NCI-H2171 treated with DMSO at 0.1 percent for 48 hours (cell line): ENCODE measurements around the gene ADAMTS2.

Experiments used
- DNase-seq: peaks from one replicate; lab custom pipeline; 2025; lab: John Stamatoyannopoulos, UW

Gene ADAMTS2

DNA sequence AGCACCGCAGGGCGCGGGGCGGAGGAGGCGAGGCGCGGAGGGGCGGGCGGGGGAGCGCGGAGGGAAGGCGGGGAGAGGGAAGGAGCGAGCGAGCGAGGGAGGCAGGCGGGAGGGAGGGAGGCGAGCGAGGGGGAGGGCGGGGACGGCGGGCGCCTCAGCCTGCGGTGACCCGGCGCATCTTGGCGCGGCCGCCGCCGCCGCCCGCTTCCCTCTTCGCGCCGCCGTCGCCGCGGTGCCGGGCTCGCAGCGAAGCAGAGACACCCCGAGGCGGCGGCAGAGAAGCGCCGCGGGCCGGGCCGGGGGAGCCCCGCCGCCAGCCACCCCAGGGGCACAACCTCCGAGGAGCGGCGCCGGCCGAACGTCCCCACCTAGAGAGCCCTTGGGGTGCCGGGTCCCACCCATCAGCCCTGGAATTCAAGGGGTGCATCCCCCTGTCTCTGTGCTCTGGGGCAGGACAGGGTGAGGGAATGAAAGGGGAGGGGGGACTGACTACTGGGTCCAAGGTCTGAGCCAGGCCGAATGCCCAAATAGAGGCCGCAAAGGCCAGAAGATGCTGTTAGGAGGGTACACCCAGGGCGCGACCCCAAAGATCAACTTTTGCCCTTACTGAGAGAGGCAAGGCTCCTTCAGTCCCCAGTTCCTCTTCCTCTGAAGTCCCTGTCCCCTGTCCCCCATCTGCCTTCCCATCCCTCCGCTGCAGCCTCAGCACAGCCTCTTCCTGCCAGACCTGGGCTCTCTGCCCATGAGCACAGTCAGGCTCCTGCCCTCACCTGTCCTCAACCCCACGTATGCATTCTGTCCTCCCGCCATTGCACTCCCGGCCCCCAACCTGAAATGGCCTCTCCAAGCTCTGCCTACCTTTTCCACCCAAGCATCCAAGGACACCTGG is at the start of gene ADAMTS2:
TSS of gene ADAMTS2 (minus strand) at position 29 of the 889 bp plus-strand sequence. CDS start 133 bp downstream, outside the sequence.
- DNase-seq = peak; percentile 33

DNA sequence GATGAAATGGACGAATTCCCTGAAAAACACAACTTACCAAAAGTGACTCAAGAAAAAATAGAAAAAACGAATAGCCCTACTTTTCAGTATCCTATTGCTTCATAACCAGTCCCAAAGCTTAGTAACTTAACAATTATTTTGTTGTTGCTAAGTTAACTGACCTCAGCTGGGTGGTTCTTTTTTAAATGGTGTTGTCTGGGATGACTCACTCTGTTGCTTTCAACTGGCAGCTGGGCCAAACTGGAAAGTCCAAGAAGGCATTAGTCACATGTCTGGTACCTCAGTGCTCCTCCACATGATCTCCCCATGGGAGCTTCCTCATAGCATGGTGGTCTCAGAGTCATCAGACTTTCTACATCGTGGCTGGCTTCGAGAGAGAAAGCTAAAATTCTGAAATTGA is 47.8 kb upstream of the ADAMTS2 start:
- DNase-seq = no peak

DNA sequence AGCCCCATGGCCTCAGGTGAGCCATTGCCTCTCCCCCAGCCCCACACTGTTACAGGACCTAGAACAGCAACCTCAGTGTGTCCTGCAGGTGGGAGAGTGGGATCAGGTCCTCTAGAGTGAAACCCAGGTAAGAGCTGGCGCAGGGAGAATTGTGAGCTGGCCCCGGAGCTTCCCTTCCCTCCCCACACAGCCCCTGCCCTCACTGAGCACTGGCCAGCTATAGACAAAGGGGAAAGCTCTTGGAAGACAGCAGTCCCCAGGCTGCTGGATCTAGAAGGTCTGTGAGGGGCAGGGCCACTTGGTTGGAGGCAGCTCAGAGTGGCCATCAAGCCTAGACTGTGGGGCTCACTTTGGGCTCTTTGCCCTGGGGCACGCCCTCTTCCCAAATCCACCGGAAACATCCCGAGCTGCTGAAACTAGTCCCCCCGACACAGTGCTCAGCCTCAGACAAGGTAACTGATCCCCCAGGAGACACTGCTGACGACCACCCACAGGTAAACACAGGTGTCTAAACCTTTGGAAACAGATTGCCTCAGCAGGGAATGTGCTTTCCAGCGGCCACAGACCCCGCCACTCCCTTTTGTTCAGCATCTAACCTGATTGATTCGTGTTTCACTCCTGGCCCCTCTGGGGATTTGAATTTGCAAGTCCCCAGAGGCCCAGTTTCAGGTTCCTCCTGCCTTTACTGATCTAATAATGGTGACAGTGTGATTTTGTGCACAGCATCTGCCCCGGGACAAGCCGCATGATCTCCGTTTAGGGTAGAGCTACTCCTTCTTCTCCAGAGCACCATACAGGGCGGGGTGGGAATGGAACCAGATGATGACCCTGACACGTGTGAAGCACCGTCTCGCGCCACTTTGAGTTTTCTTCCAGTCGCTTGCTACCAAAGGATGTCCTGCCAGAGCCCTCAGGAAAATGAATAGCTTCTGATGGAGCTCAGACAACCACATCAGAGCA is 42.2 kb upstream of the ADAMTS2 start:
- peak; percentile 43 for DNase-seq

DNA sequence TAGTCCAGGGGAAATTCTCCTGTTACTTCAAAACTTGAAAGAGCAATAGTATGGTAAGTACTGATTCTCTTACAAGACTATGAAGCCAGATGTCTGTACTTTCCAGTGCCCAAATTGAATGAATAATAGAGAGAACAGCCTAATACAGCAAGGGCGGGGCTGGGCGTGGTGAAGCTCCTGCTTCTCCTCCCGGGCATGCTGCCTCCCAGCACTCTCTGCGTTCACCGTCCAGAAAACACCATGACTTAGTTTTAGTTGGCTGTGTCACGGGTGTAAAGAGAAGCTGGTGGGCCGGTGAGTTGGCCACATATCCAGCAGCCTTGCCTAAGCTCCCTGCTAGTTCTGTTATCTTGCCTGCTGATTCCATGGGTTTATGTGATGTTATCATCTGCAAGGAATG is 40.7 kb upstream of the ADAMTS2 start:
- DNase-seq = no peak

DNA sequence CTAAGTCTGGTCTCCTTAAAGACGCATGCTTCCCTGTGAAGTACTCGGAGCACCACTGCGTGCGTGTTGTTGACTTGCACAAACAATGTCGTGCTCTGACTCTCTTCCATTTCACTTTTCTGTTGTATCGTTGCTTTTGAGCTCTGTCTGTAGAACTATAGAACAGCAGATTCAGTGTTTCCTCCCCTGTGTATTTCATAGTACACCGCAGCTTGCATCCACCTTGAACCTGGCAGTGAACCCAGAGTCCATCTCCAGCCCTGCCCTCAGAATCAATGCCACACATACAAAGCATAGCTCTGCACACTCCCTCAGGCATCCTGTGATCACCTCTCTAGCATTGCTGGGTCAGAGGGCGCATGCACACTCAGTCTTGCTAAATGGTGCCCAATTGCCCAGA is 37.2 kb upstream of the ADAMTS2 start:
- DNase-seq = no peak

DNA sequence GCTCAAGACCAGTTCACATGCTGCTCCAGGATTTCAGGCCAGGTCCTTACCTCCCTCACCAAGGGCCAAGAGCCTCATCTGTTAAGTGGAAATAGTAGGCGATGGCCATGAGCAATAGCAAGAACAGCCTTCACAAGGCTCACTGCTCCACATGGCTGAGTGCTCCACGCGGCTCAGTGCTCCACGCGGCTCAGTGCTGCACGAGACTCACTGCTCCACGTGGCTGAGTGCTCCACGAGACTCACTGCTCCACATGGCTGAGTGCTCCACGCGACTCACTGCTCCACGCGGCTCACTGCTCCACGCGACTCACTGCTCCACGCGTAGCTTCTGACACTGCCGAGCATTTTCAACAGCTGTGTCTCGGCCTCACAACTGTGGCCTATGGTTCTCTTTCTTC is 36.4 kb upstream of the ADAMTS2 start:
- no peak for DNase-seq

DNA sequence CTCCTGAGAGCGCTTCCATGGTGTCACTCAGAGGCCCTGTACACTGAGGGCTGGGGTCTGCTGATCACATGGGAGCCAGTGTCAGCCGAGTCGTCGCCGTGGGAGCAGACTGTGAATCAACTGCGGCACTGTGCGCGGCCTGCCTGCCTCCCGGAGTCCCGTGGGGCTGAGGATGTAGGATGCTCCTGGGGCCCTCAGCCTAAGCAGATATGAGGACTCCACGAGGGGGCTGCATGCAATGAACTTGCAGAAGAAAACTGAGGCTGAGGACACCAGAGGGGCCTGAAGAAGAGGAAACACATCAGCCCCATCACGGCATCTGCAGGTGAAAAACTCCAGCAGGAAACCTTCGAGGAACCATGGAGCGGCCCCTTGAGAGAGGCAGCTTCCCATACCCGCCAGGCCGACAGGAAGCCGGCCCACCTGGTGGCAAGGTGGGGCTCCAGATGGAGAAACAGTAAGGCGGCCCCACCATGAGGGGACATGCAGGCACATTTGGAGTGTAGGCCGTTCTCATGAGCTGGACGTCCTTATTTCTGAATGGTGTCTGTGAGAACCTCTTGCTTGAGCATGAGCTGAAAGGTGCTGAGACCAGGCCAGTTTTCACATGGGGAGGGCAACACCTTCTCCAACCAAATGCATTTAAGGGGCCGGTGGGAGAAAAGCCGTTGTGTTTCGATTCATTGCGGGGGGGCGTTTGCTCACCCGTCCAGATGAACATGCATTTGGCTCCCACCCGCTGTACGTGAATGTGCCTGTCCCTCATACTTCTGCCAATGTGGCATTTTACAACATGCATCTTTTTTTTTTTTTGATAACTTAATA is 35.2 kb upstream of the ADAMTS2 start:
- no peak for DNase-seq

DNA sequence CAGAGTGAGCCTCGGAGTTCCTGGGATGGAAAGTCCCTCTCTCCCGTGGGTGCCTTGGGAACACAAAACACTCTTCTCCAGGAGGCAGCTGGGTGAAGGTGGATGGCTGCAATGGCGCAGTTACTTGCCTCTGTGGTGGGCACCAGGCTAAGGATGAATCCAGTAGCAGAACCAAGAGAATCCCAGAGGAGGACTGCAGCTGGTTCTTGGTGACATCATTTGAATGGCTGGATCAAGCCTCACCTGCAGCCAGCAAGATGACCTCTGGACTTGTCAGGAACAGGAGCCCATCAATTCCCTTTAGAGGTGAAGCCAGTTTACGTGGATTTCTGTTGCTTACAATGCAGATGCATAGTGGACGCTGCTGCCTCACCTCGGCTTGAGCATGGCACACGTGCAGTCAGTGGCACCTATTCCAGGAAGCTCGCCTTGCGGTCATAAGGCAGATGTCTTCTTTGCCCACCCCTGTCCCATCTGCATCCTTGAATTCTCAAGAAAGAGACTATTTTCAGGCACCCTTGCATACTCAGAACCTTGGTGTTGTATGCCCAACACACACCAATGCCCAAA is 34.1 kb upstream of the ADAMTS2 start:
- no peak for DNase-seq

DNA sequence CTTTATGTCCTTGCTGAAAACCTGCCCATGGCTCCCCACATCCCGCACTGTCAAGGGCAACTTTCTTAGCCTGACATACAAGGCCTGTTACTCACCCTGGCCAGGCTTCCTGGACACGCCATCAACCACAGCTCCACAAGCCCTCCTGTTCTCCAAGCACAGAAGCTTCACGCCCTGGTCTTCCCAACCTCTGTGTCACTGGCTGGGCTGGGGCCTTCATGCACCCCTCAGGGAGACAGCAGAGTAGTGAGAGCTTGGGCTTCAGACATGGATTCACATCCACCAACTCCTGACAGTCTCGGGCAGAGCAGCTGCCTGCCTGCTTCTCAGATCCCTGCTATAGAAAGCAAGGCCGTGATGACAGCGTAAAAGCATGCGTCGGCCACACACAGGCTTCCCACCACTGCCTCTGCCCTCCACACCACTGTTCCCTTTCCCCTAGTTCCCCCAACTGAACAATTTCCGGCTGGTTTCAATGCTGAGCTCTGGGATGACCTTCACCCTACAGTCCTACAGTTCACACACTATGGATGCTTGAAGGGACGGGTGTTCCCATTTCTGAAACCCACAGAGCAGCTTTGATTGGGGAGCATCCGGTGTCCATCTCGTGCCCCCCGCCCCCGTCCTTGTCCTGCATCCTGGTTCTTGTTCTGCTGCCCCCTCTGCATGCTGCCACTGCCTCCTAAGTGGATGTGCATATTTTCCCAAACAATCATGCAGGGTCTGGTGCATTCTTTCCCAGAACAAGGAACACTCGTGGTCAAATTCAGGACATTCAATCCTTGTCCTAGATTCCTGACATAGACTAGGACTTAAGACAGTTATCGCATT is 33.4 kb upstream of the ADAMTS2 start:
- no peak for DNase-seq

DNA sequence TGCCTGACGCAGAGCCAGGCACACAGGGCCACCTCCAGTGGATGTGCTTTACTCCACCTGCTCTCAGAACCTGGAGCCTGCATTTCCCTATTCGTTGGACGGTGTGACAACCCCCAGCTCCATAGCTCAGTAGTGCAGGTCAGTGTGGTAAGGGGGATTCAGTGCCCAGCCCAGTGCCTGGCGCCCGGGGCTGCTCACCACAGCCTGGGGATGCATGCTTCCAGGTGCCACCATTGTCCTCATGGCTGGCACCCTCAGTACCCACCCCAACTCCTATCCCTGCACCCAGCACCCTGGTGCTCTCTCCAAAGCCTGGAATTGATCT is 32.8 kb upstream of the ADAMTS2 start:
- no peak for DNase-seq

DNA sequence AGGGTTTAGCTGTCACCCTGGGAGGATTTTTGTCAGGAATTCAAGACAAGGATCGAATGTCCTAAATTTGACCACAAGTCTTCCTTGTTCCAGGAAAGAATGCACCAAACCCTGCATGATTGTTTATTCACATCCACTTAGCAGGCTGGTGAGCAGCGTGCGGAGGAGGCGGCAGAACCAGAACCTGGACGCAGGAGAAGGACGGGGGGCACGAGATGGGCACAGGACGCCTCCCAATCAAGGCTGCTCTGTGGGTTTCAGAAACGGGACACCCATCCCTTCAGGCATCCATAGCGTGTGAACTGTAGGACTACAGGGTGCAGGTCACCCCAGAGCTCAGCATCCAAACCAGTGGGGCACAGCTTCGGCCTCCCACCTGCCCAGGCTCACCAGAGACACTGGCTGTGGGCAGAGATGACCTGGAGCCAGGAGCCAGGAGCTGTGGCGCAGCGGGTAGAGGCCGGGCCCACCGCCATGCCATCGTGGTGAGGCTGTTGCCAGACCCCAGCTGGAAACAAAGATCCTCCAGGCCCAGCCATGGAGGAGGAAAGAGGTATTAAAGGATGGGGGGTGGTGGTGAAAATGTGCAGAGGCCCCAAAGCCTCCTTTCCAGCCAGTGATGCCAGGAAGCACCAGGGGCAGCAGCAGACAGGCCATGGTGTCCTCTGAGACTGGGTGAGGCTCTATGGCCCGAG is 32.3 kb upstream of the ADAMTS2 start:
- no peak for DNase-seq

DNA sequence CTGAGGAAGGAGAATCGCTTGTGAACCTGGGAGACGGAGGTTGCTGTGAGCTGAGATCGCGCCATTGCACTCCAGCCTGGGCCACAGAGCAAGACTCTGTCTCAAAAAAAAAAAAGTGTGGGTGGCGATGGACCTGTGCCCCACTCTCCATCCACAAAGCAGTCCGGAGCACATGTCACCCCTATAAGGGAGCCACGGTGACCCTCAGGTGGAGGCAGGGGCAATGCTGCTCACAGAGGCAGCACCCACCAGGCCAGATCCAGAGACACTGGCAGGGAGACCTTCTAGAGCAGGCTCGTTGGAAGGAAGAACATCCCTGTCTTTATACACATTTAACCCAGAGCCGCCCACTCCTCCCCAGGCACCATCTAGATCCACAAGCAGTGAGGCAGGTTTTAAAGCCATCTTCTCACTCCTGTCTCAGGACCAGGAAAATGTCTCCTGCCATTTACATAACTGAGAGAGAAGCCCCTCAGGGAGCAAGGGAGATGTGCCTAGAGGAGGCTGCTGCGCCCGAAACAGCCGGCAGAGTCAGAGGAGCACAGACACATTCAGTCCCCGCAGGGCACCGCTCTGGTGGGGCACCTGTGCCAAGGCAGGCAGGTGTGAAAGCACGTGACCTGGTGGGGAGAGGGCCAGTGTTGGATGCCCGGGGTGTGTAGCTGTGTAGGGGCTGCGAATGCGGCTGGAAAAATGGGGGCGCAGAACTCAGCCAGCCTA is 31.6 kb upstream of the ADAMTS2 start:
- DNase-seq = no peak

DNA sequence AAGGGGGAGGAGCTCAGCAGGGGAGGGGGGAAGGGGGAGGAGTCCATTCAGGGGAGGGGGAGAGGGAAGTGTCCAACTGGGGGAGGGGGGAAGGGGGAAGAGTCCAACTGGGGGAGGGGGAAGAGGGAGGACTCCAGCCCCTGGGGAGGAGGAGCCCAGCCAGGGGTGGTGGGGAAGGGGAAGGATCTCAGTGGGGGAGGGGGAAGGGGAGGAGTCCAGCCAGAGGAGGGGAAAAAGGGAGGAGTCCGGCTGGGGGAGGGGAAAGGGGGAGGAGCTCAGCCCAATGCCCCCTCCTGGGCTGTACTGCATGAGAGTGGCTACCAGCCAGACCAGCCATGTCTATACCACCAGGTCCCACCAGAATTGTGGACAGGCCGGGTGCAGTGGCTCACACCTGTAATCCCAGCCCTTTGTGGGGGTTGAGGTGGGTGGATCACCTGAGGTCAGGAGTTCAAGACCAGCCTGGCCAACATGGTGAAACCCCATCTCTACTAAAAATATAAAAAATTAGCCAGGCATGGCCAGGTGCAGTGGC is 30.6 kb upstream of the ADAMTS2 start:
- no peak for DNase-seq

DNA sequence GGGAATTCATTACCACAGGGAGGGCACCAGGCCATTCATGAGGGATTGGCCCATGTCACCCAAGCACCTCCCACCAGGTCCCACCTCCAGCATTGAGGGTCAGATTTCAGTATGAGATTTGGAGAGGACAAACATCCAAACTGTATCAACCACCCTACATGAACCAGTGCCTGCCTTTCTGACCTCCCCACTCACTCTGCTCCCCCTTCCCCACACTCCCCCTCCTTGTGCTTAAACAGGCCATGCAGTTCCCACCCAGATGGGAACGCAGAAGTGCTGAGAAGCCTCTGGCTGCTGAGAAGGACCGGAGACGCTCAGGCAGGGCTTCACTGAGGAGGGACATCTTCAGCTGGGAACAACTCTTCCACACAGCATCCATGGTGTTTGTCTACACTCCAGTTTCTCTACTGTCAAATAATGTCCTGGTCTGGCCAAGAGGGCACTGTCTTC is 30.0 kb upstream of the ADAMTS2 start:
- peak; percentile 54 for DNase-seq

DNA sequence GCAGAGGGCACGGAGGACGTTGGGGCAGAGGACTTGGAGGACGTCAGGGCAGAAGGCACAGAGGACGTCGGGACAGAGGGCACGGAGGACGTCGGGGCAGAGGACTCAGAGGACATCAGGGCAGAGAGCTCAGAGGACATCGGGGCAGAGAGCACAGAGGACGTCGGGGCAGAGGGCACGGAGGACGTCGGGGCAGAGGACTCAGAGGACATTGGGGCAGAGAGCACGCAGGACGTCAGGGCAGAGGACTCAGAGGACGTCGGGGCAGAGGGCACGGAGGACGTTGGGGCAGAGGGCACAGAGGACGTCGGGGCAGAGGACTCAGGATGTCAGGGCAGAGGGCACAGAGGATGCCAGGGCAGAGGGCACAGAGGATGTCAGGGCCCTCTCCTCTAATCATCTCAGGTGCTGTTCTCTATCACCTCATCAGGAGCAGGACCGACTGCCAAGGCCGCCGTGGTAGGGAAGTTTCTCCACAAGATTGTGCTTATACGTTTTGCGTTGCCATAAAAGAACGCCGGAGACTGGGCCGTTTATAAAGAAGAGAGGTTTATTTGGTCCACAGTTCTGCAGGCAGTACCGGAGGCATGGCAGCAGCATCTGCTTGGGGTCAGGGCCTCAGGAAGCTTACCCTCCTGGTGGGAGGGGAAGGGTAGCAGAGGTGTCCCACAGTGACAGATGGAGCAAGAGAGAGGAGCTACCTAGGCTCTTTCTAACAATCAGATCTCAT is 29.4 kb upstream of the ADAMTS2 start:
- DNase-seq = no peak

DNA sequence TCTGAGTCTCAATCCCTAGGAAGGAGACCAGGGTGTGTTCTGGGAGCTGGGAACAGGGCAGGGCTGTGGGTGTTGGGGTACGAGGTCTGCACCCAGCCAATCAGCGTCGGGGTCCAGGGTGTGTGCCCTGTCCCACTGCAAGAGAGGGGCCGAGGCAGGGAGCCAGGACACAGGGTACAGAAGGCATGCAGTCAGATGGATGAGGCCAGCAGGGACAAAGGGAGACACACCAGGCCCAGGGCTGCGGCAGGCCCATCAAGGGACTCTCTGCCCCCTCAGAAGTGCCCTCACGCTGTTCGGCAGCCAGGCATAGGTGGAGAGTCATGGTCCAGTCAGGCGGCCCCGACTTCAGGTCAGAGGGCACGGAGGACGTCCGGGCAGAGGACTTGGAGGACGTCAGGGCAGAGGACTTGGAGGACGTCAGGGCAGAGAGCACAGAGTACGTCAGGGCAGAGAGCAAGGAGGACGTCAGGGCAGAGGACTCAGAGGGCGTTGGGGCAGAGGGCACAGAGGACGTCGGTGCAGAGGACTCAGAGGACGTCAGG is 28.8 kb upstream of the ADAMTS2 start:
- no peak for DNase-seq

DNA sequence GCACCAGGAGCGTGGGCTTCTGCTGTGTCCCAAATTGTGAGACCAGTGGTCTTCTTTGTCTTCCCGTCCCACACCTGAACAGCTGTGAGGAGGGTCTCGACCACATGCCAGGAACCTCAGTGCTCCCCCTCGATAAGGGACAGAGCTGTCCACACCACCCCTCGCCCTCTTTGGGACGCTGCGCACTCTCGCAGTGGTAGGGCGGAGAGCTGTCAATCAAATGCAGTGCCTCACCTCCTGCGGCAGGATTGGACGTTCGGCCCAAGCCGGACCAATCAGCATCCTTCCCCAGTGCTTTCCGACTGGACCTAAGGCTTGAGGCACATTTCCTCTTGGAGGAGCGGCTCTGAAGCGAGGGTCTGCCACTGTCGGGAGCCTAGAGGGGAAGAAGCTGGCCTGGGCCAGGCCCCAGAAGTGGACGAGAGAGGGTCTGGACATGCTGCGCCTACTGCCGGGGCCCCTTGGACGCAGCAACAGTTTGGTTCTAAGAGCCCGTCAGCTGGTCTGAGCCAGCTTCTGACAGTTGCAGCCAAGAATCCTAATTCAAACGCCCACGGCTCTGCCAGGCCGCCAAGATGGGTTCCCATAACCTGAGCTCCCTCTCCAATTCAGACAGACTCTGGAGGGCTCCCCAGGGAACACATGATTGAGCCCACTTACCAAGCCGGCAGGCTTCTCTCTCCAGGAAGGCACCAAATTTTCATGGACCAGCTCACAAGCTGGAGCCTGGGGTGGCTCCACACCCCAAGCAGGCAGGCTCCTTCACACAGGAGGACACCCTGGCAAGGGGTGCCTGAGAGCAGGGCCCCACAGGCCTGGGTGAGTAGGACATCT is 28.1 kb upstream of the ADAMTS2 start:
- DNase-seq = peak; percentile 21
